NCI-H1694 (cell line): ENCODE measurements around the gene ZBTB16.

Experiments used
- DNase-seq: peaks from one replicate; lab custom pipeline; 2025; lab: John Stamatoyannopoulos, UW

ZBTB16 gene

DNA sequence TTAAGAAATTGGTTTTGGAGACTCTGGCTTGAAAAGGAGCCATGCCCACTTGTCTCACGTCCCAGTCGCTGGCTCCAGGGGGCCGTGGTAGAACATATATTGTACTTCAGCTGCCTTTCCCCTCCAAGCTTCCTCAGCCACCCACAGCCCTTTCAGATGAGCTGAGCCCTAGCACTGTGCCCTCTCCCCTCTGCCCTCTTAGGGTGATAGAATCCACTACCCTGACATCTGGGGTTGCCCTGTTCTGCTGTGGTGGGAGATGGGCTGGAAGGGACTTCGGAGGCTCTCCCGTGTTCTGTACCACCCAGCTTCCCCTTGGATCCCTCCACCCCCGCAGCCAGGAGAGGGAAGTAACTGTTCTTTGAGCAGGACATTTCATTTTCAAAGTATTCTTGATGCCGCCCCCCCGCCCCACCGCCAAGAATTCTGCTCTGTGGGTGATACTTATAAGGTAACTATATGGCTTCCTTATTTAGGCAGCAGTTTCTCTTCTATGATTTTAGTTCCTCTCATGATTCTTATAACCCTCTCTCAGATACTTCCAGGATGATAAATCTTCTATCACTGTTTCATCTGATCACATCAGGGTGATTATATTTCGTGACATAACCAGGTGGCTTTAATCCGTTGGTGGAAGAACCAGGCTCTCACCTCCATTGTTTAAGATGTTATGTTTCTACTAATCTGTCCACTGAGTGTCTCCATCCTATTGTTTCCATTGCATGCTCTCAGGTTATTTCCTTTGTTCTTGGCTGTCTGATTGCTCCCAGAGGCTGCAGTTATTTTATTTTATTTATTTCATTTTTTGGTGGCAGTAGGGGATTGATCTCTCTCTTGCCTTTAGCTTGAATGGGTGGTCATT is 24.1 kb downstream of the ZBTB16 start:
- DNase-seq = no peak

DNA sequence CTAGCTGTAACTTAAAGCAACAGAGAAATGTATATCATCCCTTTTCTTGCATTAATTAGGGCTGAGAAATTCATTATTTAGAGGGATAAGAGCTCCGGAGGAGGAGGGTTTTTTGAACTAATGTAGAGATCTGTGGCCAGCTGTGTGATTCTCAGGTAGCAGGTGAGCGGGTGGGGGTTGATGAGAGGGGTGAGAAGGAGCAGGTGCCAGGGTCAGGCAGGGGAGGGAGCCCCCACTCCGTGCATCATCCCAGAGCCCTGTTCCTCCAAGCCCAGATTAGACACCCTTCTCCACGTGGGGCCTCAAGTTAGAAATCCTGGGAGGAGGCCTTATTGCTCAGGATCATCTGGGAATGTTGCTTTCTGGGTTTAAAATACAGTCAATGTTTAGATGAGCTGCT is 24.9 kb downstream of the ZBTB16 start:
- no peak for DNase-seq

DNA sequence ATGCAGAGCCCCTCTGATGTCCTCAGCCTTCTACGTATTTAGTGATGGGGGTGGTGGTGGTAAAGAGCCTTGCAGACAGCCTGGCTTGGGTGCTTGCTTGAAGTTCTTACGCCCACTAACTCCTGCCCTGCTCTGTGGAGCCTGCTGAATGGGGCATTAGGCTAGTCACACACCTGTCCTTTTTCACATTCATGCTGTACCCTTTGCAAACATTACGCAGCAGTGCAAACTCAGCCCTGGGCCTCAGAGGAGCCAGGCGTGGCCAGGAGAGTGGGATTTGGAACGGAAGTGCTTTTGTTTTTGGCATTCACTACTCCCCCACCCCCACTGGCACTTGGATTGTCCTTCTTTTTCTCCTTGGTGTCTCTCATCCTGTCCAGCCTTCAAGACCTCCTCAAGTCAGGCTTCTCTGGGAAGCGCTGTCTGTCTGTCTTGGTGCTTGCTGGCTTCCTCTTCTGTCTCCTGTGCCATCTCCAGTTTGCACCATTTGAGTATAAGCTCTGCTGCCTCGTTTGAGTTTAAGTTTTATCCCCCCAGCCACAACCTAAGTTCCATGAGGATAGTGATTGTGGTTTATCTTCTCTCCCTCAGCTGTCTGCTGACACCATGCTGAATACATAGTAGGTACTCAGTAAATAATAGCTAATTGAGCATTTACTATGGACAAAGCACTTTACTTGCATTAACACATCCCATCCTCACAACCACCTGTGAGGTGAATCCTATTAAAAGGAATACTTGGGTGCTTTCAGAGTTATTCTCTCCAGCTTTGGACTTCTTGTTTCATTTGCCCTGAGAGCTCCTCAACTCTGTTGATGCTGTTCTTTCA is 26.7 kb downstream of the ZBTB16 start:
- DNase-seq = no peak

DNA sequence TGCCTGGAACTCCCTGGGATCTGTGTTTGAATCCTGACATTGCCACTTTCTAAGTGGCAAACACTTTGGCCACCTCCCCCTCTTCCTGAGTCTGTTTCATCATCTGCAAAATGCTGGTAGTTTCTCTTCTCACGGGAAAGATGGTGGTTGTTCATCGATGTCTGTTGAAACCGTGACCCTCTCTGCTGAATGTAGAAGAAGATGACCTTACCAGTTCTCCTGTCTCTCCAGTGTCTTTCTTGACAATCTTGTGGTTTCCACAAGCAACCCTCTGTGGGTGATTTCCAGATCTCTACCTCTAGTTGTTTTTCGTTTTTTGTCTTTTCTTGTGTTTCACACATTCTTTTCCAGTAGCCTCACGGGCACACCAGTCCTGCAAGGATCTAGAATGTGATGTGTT is 27.5 kb downstream of the ZBTB16 start:
- DNase-seq = no peak

DNA sequence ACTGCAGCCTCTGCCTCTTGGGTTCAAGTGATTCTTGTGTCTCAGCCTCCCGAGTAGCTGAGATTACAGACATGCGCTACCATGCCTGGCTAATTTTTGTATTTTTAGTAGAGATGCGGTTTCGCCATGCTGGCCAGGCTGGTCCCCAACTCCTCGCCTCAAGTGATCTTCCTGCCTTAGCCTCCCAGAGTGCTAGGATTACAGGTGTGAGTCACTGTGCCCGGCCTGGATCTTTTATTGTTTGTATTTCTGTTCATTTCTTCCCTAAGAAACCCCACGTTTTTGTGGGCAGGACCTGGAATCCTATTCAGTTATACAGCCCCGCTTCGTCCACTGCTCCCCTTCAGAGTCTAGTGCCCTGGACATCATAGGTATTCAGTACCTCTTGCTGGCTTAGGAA is 28.7 kb downstream of the ZBTB16 start:
- DNase-seq = no peak

DNA sequence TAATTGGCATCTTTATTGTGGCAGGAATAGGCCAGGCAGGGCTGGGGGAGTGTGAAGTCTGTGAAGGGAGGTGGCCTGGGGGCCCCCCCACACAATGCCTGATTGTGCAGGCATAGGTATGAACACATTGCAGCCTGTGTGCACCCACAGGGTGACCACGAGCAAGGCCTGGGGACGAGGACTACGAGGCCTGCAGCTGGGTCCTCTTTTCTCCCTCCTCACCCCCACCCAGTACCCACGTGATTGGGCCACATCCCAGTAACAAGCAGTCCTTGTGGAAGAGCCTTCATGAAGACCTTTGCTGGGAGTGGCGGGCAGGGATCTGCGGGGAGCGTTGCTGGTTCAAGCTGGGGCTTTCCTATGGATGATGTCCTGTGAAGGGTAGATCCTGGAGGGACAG is 29.3 kb downstream of the ZBTB16 start:
- no peak for DNase-seq

DNA sequence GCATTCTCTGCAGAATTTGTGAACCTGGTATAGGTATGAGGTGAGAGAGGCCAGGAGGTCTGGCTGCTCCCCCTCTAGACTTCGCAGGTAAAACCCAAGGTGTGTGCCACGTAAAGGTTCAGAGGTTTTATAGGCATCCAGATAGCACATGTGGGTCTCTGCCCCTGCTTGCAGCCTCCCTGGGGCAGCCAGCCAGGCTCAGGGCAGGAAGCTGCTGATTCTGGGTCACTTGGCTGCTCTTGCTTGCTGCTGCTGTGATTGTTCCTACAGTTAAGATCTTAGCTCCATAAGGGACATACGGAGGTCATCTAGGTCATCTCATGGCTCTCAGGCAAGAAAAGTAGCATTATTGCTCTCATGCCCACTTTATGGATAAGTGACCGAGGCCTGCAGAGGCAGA is 30.2 kb downstream of the ZBTB16 start:
- no peak for DNase-seq

DNA sequence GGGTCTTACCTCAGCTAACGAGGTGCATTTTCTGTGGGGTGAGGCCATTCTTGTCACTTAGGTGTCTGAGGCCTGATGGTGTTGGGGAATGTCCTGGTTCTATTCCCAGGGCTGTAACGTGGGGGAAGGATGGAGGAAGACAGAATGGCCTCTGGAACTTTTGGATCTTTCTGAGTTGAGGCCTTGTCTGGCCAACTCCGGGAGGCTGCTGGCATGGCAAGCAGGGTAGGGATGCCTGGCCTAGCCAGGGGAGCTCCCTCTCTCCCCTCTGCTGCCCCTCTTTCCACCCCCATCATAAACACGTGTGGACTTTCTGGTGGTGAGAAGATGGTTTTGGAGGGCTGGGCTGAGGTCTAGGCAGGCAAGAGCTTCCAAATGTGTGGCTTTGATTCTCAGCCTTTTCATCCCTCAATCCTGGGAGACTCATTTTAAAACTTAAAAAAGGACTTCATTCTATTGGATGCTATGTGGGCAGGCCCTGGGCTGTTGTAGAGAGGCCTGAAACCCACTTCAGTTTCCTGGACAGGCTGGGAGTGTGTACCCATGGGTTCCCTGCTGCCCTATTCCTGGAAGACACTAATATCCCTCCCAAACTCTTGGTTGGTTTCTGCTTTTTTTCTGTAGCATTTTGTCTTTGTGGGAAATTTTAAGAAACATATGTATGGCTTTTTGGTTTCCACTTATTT is 30.9 kb downstream of the ZBTB16 start:
- no peak for DNase-seq

DNA sequence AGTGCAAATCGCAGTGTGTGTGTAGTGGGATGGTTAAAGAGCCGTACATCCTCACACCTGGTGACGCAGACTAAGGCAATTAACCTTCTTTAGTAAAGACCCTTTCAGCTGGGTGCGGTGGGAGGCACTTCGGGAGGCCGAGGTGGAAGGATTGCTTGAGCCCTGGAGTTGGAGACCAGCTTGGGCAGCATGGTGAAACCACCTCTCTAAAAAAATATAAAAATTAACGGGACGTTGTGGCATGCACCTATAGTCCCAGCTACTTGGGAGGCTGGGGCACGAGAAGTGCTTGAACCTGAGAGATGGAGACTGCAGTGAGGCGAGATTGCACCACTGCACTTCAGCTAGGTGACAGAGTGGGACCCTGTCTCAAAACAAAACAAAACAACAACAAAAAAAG is 31.5 kb downstream of the ZBTB16 start:
- DNase-seq = no peak

DNA sequence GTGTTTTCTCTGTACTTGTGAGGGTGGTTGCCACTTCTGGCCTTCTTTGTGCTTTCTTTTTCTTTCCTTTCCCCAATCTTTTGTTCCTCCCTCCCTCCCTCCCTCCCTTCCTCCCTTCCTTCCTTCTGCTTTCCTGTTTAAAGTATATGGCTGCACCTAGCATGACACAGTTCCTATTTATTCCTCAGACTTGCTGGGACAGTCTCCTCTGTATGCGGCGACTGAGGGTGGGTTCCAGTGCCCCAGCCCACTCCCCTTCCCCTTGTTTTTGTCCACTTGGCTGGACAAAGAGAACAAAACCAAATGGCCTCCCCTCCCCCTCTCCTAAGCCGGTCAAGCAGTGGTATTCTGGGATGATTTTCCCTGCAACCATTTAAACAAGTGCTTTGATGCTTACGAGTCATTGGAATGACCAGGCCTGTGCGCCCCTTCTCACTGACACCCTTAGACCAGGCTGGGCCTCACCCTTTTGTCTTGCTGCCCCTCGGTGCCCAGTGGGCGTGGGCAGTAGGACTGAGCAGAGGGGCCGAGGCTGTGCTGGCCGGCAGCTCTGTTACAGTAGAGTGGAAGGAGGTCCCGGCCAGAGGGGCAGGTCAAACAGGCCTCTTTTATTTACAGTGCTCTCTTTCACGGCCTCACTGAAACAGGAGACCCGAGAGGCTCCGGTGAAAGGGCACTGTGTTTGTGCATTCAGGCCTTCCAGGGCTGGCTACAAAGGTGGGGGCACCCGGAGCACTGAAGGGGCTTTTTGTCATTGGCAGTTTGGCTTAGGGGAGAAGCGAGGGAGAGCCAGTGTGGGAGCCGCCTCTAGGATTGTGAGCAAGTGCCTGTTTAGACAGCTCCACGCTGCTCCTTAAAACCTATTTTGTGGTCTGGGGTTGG is 32.2 kb downstream of the ZBTB16 start:
- no peak for DNase-seq

DNA sequence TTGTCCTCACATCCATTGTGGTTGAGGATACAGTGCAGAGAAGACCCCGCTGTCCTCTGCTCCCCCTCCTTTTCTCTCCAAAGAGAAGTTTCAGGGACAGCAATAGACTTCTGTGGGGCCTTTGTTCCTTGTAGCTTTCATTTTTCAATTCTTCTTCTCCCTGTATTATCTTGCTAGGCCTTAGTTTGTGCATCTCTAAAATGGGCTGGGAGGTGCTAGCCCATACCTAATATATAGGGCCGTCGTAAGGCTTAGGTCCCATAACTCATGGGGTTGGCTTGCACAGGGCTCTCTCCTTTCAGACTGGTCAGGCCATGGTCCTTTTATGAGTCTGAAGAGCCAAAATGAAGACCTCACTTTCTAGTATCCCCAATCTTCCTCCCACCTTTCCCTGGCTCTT is 33.0 kb downstream of the ZBTB16 start:
- DNase-seq = no peak

DNA sequence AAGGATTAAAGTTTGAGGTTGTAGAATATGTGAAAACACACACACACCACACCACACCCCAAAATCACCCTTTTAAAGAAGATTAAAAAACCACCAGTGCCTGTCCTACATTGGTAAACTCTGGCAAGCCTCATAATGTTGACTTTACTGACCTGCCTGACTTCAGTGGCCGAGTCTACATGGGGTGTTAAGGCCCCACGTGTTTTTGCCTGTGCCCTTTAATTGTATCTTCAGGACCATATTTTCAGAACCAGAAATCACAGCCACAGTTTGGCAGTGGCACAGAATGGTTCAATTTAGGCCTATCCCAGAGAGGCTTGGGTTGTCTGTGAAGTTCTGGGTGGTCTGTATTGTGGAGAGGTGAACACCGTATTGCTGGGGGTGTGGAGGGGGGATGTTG is 33.4 kb downstream of the ZBTB16 start:
- no peak for DNase-seq

DNA sequence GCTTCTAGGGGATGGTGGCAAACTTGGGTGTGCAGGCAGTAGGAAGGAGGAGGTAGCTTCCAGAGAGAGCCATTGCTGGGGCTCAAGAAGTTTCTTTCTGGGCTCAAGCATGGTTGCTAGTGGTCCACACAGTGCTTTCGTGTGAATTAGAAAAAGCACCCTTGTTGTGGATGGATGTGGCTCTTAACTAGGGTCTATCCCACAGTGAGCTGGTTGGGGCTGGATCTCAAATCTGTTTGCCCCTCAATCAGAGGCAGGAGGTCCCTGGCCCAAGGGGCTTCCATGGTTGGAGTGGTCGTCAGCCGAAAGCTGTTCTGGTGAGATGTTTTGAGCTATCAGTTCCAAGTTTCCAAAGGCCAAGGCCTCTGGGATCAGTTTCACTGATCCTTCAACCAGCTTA is 35.0 kb downstream of the ZBTB16 start:
- DNase-seq = no peak

DNA sequence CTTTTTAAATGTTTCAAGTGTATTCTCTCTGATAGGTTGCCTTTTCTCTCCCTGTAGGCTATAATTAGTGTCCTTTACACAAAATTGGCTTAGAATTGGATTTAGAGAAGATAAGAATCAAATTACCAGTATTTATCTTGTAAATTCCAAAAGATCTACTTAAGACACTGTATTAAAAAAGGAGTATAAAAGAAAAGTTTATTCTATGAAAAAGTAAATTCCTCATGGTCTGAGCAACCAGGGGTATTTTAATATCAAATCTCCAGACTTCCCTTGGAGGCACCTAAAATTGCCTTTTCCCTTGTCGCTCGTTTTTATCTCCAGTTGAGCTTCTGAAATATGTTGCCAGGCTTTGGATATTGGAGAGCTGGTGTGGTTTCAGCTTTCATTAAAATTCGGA is 36.4 kb downstream of the ZBTB16 start:
- DNase-seq = no peak

DNA sequence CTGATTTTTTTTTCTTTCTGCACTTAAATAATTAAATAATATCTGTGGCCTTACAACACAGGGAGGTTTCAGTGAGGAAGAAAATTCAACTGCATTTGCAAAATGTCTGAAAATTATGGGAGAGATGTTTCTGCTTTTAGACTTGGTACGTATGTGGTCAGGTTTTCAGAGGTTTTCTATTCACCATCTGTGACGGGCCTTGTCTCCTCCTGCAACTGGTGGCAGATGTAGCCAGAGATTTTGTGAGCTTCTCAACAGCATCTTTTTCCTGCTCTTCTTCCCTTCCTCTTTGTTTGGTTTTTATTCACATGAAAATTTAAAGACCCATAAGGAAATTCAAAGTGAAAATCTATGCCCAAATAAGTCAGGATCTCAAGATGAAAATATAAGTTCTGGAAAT is 38.3 kb downstream of the ZBTB16 start:
- no peak for DNase-seq

DNA sequence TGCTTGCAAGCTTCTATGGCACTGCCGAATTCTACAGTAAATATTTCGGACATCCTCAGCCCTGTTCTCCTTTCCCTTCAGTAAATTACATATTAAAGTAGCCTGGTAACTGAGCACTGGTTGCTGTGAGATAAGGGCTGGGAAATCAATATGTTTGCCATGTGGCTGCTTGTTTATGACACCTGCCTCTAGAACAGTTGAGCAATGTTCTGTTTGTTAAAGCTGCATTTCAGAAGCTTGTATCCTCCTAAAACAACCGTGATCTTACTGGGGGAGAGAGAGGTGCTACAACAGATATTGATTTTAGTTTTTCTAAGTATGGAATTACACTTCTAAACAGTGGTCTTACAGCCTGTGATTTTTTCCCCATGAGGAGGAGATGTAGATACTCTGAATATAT is 39.4 kb downstream of the ZBTB16 start:
- no peak for DNase-seq

DNA sequence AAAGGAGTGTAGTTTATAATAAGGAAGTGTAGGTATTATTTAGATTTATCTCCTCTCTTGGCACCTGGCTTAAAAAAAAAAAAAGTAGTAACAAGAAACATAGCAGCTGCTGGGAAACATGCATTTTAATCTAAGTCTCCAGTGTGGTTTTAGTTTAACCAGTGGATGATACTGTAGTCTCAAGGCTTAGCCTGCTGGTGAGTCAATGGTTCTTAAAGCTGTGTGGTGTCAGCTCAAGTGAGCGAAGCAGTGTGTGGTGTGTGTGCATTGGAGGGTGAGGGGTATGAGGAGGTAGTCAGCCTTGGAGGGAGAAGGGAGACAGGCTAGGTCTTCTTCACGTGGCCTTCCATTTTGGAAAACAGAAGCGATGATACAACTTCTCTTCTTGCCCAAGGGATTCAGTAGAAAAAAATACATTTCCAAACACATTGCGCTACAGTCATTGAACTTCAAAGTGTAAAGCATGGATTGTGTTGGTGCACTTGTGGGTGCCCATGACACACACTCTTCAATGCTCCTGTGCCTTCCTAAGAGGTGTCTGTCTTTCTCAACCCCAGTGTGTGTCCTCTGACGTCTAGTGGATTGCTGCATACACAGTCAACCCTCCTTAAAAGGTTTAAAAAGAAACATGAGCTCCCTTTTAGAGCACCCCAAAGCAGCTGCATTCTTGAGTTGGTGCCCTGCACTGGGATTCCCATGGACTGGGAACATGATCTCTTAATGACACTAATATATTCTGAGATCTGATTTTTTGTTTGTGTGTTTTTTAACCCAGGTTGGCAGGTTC is 40.1 kb downstream of the ZBTB16 start:
- DNase-seq = no peak

DNA sequence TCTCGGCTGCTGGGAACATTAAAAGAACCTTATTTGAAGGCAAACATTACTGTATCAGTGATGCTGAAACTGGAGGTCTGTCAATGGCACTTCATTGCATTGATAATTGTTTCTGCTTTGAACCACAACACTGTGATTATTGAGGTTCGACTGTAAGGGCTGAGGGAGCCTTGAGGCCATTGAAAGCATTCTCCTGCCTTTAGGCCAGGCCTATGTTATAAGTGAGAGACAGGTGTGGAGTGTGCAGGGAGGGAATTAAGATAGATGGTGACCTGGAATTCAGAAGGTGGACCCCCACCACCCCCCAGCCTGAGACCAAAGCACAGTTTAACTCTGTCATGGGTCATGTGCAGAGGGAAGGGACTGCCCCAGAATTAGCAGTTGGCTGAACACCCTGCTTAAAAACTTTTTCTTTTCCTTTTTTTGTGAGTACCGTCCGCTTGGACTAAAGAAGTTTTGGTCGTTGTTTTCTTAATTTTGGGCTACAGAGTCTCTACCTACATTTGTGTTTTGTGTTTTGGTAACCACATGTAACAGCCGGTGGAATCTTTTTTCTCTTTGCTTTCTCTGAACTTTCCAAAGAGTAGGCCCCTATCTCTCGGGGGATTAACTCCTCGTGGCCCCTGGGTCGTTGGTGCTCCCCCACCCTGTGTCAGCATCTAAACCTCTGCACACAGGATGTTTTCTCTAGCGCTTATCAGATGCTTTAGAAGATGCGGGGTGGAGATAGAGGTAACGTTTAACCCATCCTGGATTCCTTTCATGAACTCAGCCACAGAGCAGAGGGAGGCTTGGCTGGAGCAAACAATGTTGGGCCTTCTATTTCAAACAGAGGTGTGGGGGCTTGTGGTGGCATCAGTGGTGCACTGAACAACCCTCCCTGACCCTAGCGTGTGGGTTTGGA is 43.7 kb downstream of the ZBTB16 start:
- DNase-seq = no peak

DNA sequence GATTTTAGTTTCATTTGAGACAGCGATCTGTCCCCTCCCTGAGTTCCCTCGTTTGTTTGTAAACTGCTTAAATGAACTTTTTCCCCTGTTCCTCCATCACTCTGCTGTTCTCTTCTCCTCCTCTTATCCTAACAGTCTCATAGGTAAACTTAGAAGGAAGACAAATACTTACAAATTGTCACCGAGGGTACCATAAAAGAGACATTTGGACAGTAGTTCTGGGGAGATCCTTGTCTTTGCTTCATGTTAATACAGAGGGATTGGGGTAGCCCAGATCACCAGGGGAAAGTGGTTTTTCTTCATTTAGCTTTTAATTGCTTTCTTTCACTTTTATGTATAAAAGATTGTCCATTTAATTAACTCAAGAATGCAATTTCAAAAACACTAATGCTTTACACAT is 46.1 kb downstream of the ZBTB16 start:
- DNase-seq = no peak

DNA sequence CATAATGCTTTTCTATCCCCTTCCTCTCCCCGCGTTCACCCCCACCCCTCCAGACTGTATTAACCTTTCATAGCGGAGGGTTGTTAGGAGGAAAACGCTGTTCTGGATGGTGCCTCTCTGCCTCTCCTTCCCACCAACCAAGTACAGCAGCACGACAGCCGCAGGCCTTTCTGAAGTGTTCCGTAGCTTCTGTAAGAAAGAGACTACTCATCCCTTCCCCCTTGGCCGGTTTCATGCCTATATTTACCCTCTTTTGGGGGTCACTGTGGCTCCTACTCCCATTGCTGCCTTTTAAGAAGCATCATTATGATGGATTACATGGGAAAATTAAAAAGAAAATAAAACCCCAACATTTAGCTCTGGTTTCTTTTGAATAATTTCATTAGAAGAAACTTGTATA is 46.5 kb downstream of the ZBTB16 start:
- DNase-seq = no peak
